C4-2B (cell line): ENCODE data around the gene FCGBP.

Experiments used
- ZFX ChIP-seq: fragments of 450-650 bp; IDR thresholded peaks from 2 replicates; pipeline ENCODE4 v1.6.1; 2017
- TF ChIP-seq, protein P1 (sequence below): fragments of 450-650 bp; conservative IDR thresholded peaks from 2 replicates; pipeline ENCODE4 v1.5.1; 2017; ENCODE audit warnings: mild to moderate bottlenecking

DNA sequence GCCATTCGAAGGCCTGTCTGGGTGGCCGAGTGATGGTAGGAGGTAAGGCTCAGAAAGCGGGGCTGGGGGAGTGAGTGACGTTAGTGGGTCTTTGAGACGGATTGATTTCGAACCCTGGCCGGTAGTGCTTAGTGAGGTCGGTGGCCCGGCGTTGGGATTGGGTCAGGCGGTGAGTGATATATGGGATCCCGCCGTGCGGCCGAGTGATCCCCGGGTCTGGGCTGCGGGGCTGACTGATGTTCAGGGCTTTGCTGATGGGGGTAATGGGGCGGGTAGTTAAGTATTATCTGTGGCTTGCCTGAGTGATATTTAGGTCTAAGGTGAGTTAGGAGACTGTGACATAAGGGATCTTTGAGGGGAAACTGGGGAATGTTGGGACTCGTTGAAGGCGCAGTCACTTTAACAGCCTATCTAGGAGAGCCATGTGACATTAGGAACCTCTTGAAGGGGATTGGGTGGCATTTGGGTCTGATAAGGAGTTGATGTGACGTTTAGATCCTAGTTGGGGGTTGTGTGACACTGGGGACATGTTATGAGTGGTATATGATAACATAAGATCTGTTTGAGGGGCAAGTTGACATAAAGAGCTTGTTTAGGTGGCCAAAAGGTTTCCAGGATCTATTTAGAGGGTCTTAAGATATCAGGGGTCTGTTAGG lies 37.1 kb upstream of the FCGBP start:
- TF ChIP-seq, protein P1, sequence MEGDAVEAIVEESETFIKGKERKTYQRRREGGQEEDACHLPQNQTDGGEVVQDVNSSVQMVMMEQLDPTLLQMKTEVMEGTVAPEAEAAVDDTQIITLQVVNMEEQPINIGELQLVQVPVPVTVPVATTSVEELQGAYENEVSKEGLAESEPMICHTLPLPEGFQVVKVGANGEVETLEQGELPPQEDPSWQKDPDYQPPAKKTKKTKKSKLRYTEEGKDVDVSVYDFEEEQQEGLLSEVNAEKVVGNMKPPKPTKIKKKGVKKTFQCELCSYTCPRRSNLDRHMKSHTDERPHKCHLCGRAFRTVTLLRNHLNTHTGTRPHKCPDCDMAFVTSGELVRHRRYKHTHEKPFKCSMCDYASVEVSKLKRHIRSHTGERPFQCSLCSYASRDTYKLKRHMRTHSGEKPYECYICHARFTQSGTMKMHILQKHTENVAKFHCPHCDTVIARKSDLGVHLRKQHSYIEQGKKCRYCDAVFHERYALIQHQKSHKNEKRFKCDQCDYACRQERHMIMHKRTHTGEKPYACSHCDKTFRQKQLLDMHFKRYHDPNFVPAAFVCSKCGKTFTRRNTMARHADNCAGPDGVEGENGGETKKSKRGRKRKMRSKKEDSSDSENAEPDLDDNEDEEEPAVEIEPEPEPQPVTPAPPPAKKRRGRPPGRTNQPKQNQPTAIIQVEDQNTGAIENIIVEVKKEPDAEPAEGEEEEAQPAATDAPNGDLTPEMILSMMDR = no peak
- TF ChIP-seq ZFX = peak; percentile 46; the same call in 1 of the 2 replicates
